Colonic mucosa (tissue), 4 donors: ENCODE data around the gene S100A13. TPM values are rescaled to one million over a fixed set of nuclear protein-coding genes. Genes with fewer than 3 reads are reported as not detected.

Experiments used
- DNase-seq: peaks from one replicate; pipeline ENCODE4 v3.0.0-alpha.2; 2020
- H3K27ac ChIP-seq: fragments of 200-600 bp; one replicate; pipeline ENCODE4 v1.8.0; 2021
- H3K27me3 ChIP-seq: fragments of 200-600 bp; one replicate; pipeline ENCODE4 v1.8.0; 2021
- H3K36me3 ChIP-seq: fragments of 200-600 bp; one replicate; pipeline ENCODE4 v1.8.0; 2021
- H3K4me1 ChIP-seq: fragments of 200-600 bp; one replicate; pipeline ENCODE4 v1.8.0; 2021; ENCODE audit warnings: mild to moderate bottlenecking
- H3K4me3 ChIP-seq: fragments of 200-600 bp; one replicate; pipeline ENCODE4 v1.8.0; 2021
- H3K9ac ChIP-seq, 2 donors: one replicate each; pipeline ENCODE4 v1.7.0; 2013; ENCODE audit warnings: control low read depth in 2 of 2, low read depth in 2 of 2, low read length in 2 of 2
- H3K9me3 ChIP-seq: fragments of 200-600 bp; one replicate; pipeline ENCODE4 v1.8.0; 2021
- intact Hi-C: fragments of 100-400 bp; cut with DNase I; formaldehyde crosslinking; loops from one replicate; pipeline ENCODE4 v1.14.1; 2022
- total RNA-seq, 2 donors: library from RNA; stranded (reverse); fragmentation: NEBNext Ultra II Directional in 1 of 2; extraction: Animal tissue kit (Norgen Biotek cat#: 25700) in 1 of 2; gene quantifications; one replicate each; pipeline ENCODE4 v1.2.1, GENCODE V29; 2021
- TF ChIP-seq, protein P1 (sequence below): fragments of 200-600 bp; IDR thresholded peaks from one replicate; pipeline ENCODE4 v1.8.0; 2022; ENCODE audit warnings: antibody characterized with exemption, mild to moderate bottlenecking
- donor health status: healthy.
- donor health status: DM: no; HTN: no; CAD: no.
- donor health status: DM: no; HTN: no; CAD: no.

Gene S100A13
- total RNA-seq, 2 donors from 2014 or later, result 45.2 to 67.2 TPM

DNA sequence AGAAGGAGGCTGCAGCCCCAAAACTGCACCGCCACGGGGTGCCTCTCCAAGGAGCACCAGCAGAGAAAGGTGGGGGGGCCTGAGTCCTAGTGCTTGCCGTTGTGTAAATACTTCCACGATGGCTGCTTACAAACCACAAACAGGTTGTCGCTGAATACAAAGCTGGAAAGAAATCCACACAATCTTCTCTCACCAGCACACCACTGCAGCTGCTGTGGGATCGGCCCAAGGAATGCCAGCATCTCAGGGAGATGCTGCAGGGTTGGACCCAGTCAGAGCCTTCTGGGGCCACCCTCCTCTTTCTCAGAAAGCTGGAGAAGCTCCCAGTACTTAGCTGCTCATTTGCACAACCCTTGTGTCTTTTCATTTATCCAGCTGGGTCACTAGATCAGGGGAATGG lies 8.1 kb downstream of the S100A13 start:
- intact Hi-C loops, result loop anchor here (5.0 kb wide), 1 partner anchor 107 kb away; no protein-coding TSS in a partner anchor
- TF ChIP-seq, protein P1, sequence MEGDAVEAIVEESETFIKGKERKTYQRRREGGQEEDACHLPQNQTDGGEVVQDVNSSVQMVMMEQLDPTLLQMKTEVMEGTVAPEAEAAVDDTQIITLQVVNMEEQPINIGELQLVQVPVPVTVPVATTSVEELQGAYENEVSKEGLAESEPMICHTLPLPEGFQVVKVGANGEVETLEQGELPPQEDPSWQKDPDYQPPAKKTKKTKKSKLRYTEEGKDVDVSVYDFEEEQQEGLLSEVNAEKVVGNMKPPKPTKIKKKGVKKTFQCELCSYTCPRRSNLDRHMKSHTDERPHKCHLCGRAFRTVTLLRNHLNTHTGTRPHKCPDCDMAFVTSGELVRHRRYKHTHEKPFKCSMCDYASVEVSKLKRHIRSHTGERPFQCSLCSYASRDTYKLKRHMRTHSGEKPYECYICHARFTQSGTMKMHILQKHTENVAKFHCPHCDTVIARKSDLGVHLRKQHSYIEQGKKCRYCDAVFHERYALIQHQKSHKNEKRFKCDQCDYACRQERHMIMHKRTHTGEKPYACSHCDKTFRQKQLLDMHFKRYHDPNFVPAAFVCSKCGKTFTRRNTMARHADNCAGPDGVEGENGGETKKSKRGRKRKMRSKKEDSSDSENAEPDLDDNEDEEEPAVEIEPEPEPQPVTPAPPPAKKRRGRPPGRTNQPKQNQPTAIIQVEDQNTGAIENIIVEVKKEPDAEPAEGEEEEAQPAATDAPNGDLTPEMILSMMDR, result no peak
- no peak overlapping the region for H3K4me3 ChIP-seq
- no peak overlapping the region for H3K9ac ChIP-seq
- no peaks in the 10 kb centered on the region for H3K36me3 ChIP-seq
- H3K9me3 ChIP-seq, result no peaks in the 10 kb centered on the region
- DNase-seq, result no peak
- H3K27me3 ChIP-seq, result no peaks in the 10 kb centered on the region
- H3K27ac ChIP-seq, result no peak overlapping the region
- no peaks in the 10 kb centered on the region for H3K4me1 ChIP-seq

DNA sequence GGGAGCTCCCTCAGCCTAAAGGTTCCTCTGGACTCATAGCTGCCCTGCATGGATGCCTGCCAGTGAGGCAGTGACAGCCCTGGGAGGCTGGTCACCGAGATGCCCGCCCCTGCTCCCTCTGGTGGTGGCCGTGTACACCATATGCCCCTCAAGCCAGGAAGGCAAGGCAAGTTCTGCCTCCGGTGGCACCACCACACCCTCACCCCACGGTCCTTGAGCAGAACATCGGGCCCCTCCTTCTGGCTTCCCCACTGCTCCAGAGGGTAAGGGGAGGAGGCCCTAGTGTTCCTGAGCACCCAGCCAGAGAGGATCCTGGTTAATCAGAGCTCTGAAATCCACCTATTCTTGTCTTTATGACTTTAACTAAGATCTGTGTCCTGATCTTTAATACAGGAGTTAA lies 9.6 kb downstream of the S100A13 start:
- intact Hi-C loops, result loop anchor here (5.0 kb wide), 1 partner anchor 105 kb away; no protein-coding TSS in a partner anchor
- Histone ChIP-seq H3K27ac (peak overlapping the region; percentile 67), H3K27me3 (no peaks in the 10 kb centered on the region), H3K4me1 (peaks cover 6% of the 10 kb centered on the region), H3K4me3 (no peak overlapping the region), H3K9ac (peak overlapping the region in 1 of 2 donors; percentile 64), H3K9me3 (no peaks in the 10 kb centered on the region), H3K36me3 (no peaks in the 10 kb centered on the region)
- DNase-seq, result peak; percentile 90
- TF ChIP-seq, protein P1, result peak; percentile 42

DNA sequence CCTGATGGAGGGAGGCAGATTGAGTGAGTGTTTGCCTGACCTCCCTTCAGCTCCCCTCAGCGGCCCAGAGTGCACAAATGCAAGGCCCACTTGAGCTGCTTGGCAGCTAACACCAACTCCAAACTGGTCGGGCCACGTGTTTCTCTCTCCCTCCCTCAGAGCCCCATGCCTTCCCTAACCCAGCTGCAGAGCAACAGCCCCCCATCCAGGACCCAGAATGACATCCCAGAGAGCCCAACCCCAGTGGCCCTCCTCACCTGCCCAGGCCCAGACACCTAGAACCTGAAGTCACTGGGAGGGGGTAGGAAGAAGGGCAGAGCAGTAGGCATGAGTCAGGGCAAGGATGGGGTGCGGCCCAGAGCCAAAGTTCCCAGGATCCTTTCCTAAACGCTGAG lies 10.4 kb downstream of the S100A13 start:
- Histone ChIP-seq H3K4me1 (peaks cover 6% of the 10 kb centered on the region), H3K9ac (peak overlapping the region in 1 of 2 donors; percentile 64), H3K9me3 (no peaks in the 10 kb centered on the region), H3K27ac (peak overlapping the region; percentile 67), H3K36me3 (no peaks in the 10 kb centered on the region), H3K4me3 (no peak overlapping the region), H3K27me3 (no peaks in the 10 kb centered on the region)
- TF ChIP-seq, protein P1, result no peak
- intact Hi-C loops, result loop anchor here (5.0 kb wide), 1 partner anchor 105 kb away; no protein-coding TSS in a partner anchor
- no peak for DNase-seq

DNA sequence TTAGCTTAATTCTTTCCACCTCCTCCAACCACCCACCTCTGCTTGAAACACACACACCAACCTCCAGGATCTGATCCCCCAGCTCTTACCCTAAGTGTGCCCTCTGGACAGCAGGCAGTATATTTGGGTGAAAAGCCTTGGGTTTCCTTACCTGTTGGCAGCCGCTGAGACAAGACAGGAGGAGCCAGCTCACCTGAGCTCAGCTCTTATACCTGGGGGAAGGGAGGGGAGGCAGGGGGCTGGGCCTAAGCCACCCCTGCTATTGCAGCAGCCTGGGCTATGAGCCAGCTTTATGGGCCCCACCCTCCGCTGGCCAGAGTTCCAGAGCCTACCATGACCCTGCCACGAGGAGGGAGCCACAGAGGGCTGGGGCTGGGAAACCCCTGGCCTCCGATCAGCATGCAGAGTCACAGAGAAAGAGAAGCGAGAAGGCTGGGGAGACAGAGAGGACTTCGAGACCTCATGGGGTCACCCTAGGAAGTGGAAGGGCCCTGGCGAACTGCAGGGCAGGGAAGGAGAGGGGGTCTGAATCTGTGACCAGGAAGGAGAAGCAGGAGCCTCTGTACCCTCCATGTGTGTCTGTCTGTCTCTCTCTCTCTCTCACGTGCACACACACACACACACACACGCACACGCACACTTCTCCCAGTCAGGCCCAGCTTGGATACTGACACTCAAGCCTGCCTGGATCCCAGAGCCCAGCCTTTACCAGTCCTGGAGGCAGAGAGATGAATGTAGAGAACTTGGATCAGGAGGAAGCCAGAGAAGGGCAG lies 11.0 kb downstream of the S100A13 start, which contains the start of gene S100A14:
Gene S100A14 (minus strand): TSS at position 182 of the 773 bp plus-strand sequence. CDS start 467 bp downstream, outside the sequence.
- H3K4me1 ChIP-seq, result peaks cover 6% of the 10 kb centered on the region
- DNase-seq, result peak; percentile 94
- H3K27me3 ChIP-seq, result no peaks in the 10 kb centered on the region
- peak within 1 kb of the TSS; percentile 64 for H3K9ac ChIP-seq
- peak within 1 kb of the TSS; percentile 29 for H3K4me3 ChIP-seq
- no peaks in the 10 kb centered on the region for H3K9me3 ChIP-seq
- intact Hi-C loops, result loop anchor here (5.0 kb wide), 1 partner anchor 104 kb away; no protein-coding TSS in a partner anchor
- H3K27ac ChIP-seq, result peak within 1 kb of the TSS; percentile 67
- TF ChIP-seq, protein P1, result no peak
- H3K36me3 ChIP-seq, result no peaks in the 10 kb centered on the region

DNA sequence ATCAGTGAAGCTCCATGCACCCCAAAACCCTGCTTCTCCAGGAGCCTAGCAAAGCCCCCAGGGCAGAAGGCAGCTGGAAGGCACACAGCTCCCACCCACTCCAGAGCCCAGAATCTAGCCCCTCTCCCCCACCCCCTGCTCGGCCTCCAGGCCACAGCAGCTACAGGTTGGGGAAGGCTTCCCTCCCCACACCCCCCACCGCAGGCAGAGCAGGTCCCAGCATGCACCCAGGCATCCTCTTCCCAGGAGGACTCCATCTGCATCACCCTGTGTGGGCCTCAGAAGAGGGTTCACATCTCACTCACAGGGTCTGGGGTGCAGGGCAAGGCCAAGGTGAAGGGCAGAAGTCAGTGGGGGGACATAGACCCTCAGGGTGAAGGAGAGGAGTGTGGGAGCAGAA lies 11.9 kb downstream of the S100A13 start:
- Histone ChIP-seq H3K4me3 (peak overlapping the region; percentile 29), H3K27ac (peak overlapping the region; percentile 67), H3K9me3 (no peaks in the 10 kb centered on the region), H3K27me3 (no peaks in the 10 kb centered on the region), H3K4me1 (peaks cover 10% of the 10 kb centered on the region), H3K9ac (peak overlapping the region; percentile 64), H3K36me3 (no peaks in the 10 kb centered on the region)
- no peak for DNase-seq
- intact Hi-C loops, result loop anchor here (5.0 kb wide), 1 partner anchor 103 kb away; no protein-coding TSS in a partner anchor
- TF ChIP-seq, protein P1, result no peak
